ENCODE measurements around the gene IL21R.
"Not testable (repeated sequence)": the region's sequence is repeated elsewhere in the genome, so short reads cannot be mapped to it uniquely, and the experiment has no call there.

Gene IL21R

GRCh38 chr16:27431773-27432532 lies 30.0 kb downstream of the IL21R start:
- no peaks in the 10 kb centered on the region for H3K27me3 ChIP-seq (ENCODE audit: control insufficient read depth in 1 of 2, insufficient read depth in 2 of 2, low read length in 2 of 2)
- H3K4me3 ChIP-seq (ENCODE audit: low read depth in 1 of 2, low read length in 2 of 2): no peak overlapping the region
- no peak overlapping the region for H3K9ac ChIP-seq (ENCODE audit: low read length)
- H3K36me3 ChIP-seq (ENCODE audit: insufficient read depth, low read length): no peaks in the 10 kb centered on the region
- H3K27ac ChIP-seq (ENCODE audit: low read depth, low read length): no peak overlapping the region
- no peaks in the 10 kb centered on the region for H3K9me3 ChIP-seq (ENCODE audit: low read length)
- H3K4me1 ChIP-seq (ENCODE audit: insufficient read depth, low read length): no peaks in the 10 kb centered on the region

- Histone ChIP-seq H3K4me1 (ENCODE audit: insufficient read depth, low read length) (no peaks in the 10 kb centered on the region), H3K4me3 (ENCODE audit: low read depth in 1 of 2, low read length in 2 of 2) (no peak overlapping the region), H3K27ac (ENCODE audit: low read depth, low read length) (no peak overlapping the region), H3K9ac (ENCODE audit: low read length) (no peak overlapping the region), H3K9me3 (ENCODE audit: low read length) (no peaks in the 10 kb centered on the region), H3K36me3 (ENCODE audit: insufficient read depth, low read length) (no peaks in the 10 kb centered on the region), H3K27me3 (ENCODE audit: control insufficient read depth in 1 of 2, insufficient read depth in 2 of 2, low read length in 2 of 2) (no peaks in the 10 kb centered on the region)
Observed at GRCh38 chr16:27432558-27432957, 30.6 kb downstream of the IL21R start.

GRCh38 chr16:27433191-27433590 lies 31.2 kb downstream of the IL21R start:
- H3K27ac ChIP-seq (ENCODE audit: low read depth, low read length); H3K36me3 ChIP-seq (ENCODE audit: insufficient read depth, low read length); H3K4me1 ChIP-seq (ENCODE audit: insufficient read depth, low read length); H3K9me3 ChIP-seq (ENCODE audit: low read length); H3K9ac ChIP-seq (ENCODE audit: low read length); H3K4me3 ChIP-seq (ENCODE audit: low read depth in 1 of 2, low read length in 2 of 2); H3K27me3 ChIP-seq (ENCODE audit: control insufficient read depth in 1 of 2, insufficient read depth in 2 of 2, low read length in 2 of 2): not testable (repeated sequence)

GRCh38 chr16:27433636-27434035 lies 31.7 kb downstream of the IL21R start:
- Histone ChIP-seq H3K27me3 (ENCODE audit: control insufficient read depth in 1 of 2, insufficient read depth in 2 of 2, low read length in 2 of 2) (no peaks in the 10 kb centered on the region), H3K36me3 (ENCODE audit: insufficient read depth, low read length) (no peaks in the 10 kb centered on the region), H3K4me3 (ENCODE audit: low read depth in 1 of 2, low read length in 2 of 2) (no peak overlapping the region), H3K4me1 (ENCODE audit: insufficient read depth, low read length) (no peaks in the 10 kb centered on the region), H3K9me3 (ENCODE audit: low read length) (no peaks in the 10 kb centered on the region), H3K9ac (ENCODE audit: low read length) (no peak overlapping the region), H3K27ac (ENCODE audit: low read depth, low read length) (no peak overlapping the region)

- Histone ChIP-seq H3K27ac (ENCODE audit: low read depth, low read length) (no peak overlapping the region), H3K4me3 (ENCODE audit: low read depth in 1 of 2, low read length in 2 of 2) (no peak overlapping the region), H3K27me3 (ENCODE audit: control insufficient read depth in 1 of 2, insufficient read depth in 2 of 2, low read length in 2 of 2) (no peaks in the 10 kb centered on the region), H3K4me1 (ENCODE audit: insufficient read depth, low read length) (no peaks in the 10 kb centered on the region), H3K36me3 (ENCODE audit: insufficient read depth, low read length) (no peaks in the 10 kb centered on the region), H3K9ac (ENCODE audit: low read length) (no peak overlapping the region), H3K9me3 (ENCODE audit: low read length) (no peaks in the 10 kb centered on the region)
Observed at GRCh38 chr16:27434141-27435051, 32.4 kb downstream of the IL21R start.

GRCh38 chr16:27435146-27435545 lies 33.2 kb downstream of the IL21R start:
- H3K9me3 ChIP-seq (ENCODE audit: low read length); H3K4me1 ChIP-seq (ENCODE audit: insufficient read depth, low read length); H3K27me3 ChIP-seq (ENCODE audit: control insufficient read depth in 1 of 2, insufficient read depth in 2 of 2, low read length in 2 of 2); H3K27ac ChIP-seq (ENCODE audit: low read depth, low read length); H3K36me3 ChIP-seq (ENCODE audit: insufficient read depth, low read length); H3K9ac ChIP-seq (ENCODE audit: low read length); H3K4me3 ChIP-seq (ENCODE audit: low read depth in 1 of 2, low read length in 2 of 2): not testable (repeated sequence)

- Histone ChIP-seq H3K27me3 (ENCODE audit: control insufficient read depth in 1 of 2, insufficient read depth in 2 of 2, low read length in 2 of 2) (no peaks in the 10 kb centered on the region), H3K9me3 (ENCODE audit: low read length) (no peaks in the 10 kb centered on the region), H3K27ac (ENCODE audit: low read depth, low read length) (no peak overlapping the region), H3K36me3 (ENCODE audit: insufficient read depth, low read length) (no peaks in the 10 kb centered on the region), H3K4me1 (ENCODE audit: insufficient read depth, low read length) (no peaks in the 10 kb centered on the region), H3K4me3 (ENCODE audit: low read depth in 1 of 2, low read length in 2 of 2) (no peak overlapping the region), H3K9ac (ENCODE audit: low read length) (no peak overlapping the region)
Observed at GRCh38 chr16:27436065-27436464, 34.1 kb downstream of the IL21R start.

- Histone ChIP-seq H3K4me3 (ENCODE audit: low read depth in 1 of 2, low read length in 2 of 2) (no peak overlapping the region), H3K27ac (ENCODE audit: low read depth, low read length) (no peak overlapping the region), H3K9ac (ENCODE audit: low read length) (no peak overlapping the region), H3K4me1 (ENCODE audit: insufficient read depth, low read length) (no peaks in the 10 kb centered on the region), H3K27me3 (ENCODE audit: control insufficient read depth in 1 of 2, insufficient read depth in 2 of 2, low read length in 2 of 2) (no peaks in the 10 kb centered on the region), H3K36me3 (ENCODE audit: insufficient read depth, low read length) (no peaks in the 10 kb centered on the region), H3K9me3 (ENCODE audit: low read length) (no peaks in the 10 kb centered on the region)
Observed at GRCh38 chr16:27436921-27437650, 35.1 kb downstream of the IL21R start.

GRCh38 chr16:27437946-27438345 lies 36.0 kb downstream of the IL21R start:
- Histone ChIP-seq H3K9me3 (ENCODE audit: low read length) (no peaks in the 10 kb centered on the region), H3K4me1 (ENCODE audit: insufficient read depth, low read length) (no peaks in the 10 kb centered on the region), H3K4me3 (ENCODE audit: low read depth in 1 of 2, low read length in 2 of 2) (no peak overlapping the region), H3K36me3 (ENCODE audit: insufficient read depth, low read length) (no peaks in the 10 kb centered on the region), H3K9ac (ENCODE audit: low read length) (no peak overlapping the region), H3K27ac (ENCODE audit: low read depth, low read length) (no peak overlapping the region), H3K27me3 (ENCODE audit: control insufficient read depth in 1 of 2, insufficient read depth in 2 of 2, low read length in 2 of 2) (no peaks in the 10 kb centered on the region)

GRCh38 chr16:27439271-27440018 lies 37.5 kb downstream of the IL21R start:
- no peak overlapping the region for H3K27ac ChIP-seq (ENCODE audit: low read depth, low read length)
- H3K9me3 ChIP-seq (ENCODE audit: low read length): peaks cover 4% of the 10 kb centered on the region
- no peak overlapping the region for H3K9ac ChIP-seq (ENCODE audit: low read length)
- no peaks in the 10 kb centered on the region for H3K27me3 ChIP-seq (ENCODE audit: control insufficient read depth in 1 of 2, insufficient read depth in 2 of 2, low read length in 2 of 2)
- H3K4me1 ChIP-seq (ENCODE audit: insufficient read depth, low read length): no peaks in the 10 kb centered on the region
- H3K36me3 ChIP-seq (ENCODE audit: insufficient read depth, low read length): no peaks in the 10 kb centered on the region
- no peak overlapping the region for H3K4me3 ChIP-seq (ENCODE audit: low read depth in 1 of 2, low read length in 2 of 2)

GRCh38 chr16:27441276-27441675 lies 39.3 kb downstream of the IL21R start:
- Histone ChIP-seq H3K27ac (ENCODE audit: low read depth, low read length) (no peak overlapping the region), H3K36me3 (ENCODE audit: insufficient read depth, low read length) (no peaks in the 10 kb centered on the region), H3K4me1 (ENCODE audit: insufficient read depth, low read length) (no peaks in the 10 kb centered on the region), H3K9me3 (ENCODE audit: low read length) (peaks cover 17% of the 10 kb centered on the region), H3K4me3 (ENCODE audit: low read depth in 1 of 2, low read length in 2 of 2) (no peak overlapping the region), H3K9ac (ENCODE audit: low read length) (no peak overlapping the region), H3K27me3 (ENCODE audit: control insufficient read depth in 1 of 2, insufficient read depth in 2 of 2, low read length in 2 of 2) (no peaks in the 10 kb centered on the region)

Measured in muscle layer of colon (tissue), 2 donors.